ENCODE results near the gene COPS8. TPM values are rescaled to one million over a fixed set of nuclear protein-coding genes. Genes with fewer than 3 reads are reported as not detected.

Gene COPS8
- total RNA-seq, 6 experiments from 2014 or later = 86.8 to 107 (median 99.8) TPM

DNA sequence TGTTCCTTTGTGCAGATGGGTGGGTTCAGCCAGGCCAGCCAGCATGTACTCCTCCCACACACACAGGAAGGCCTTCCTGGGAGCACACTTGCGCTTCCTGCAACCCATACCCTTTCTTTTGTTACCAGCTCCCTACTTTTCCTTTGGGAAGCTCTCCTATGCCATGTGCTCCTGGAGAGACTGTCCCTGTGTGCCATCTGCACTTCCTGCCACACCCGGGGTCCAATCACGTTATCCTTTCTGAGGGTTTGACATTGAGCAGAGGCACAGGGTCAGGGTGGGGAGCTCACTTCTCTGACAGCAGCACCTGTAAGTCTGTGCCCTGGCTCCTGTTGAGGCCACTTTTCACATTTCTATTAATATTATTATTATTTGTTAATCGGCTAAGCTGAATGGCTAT is 62.9 kb downstream of the COPS8 start:
- H3K27ac Mint-ChIP-seq = no peak overlapping the region
- H3K27me3 Mint-ChIP-seq (ENCODE audit: insufficient read depth) = peaks cover 2% of the 10 kb centered on the region; the same call in 1 of the 2 replicates
- peaks cover 22% of the 10 kb centered on the region for H3K36me3 Mint-ChIP-seq (ENCODE audit: low read depth)
- TF ChIP-seq, protein P1, sequence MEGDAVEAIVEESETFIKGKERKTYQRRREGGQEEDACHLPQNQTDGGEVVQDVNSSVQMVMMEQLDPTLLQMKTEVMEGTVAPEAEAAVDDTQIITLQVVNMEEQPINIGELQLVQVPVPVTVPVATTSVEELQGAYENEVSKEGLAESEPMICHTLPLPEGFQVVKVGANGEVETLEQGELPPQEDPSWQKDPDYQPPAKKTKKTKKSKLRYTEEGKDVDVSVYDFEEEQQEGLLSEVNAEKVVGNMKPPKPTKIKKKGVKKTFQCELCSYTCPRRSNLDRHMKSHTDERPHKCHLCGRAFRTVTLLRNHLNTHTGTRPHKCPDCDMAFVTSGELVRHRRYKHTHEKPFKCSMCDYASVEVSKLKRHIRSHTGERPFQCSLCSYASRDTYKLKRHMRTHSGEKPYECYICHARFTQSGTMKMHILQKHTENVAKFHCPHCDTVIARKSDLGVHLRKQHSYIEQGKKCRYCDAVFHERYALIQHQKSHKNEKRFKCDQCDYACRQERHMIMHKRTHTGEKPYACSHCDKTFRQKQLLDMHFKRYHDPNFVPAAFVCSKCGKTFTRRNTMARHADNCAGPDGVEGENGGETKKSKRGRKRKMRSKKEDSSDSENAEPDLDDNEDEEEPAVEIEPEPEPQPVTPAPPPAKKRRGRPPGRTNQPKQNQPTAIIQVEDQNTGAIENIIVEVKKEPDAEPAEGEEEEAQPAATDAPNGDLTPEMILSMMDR (IDR thresholded peaks at IDR 0.05) = no peak
- H3K4me1 Mint-ChIP-seq (ENCODE audit: low read depth) = peaks cover 18% of the 10 kb centered on the region
- H3K4me3 Mint-ChIP-seq = no peak overlapping the region
- H3K9me3 Mint-ChIP-seq = peaks cover 26% of the 10 kb centered on the region
- DNase-seq = no peak

DNA sequence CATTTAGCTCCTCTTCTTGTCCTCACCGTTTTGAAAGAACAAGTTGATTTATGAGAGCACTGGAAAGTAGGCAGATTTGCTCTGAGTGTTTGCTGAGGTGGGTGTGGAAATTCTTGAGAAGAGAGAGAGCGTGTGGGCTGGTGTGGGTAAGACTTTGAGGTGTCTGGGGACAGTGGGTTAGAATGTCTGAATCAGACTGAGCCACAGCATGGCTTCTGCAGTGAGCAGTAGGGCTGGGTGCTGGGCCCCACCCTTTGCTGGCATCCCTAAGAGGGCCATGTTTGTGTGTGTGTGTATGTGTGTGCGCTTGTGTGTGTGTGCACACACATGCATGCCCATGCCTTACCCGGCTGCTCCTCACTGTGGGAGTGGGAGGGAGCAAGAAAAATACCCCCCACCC is 63.7 kb downstream of the COPS8 start:
- H3K27ac Mint-ChIP-seq = peak overlapping the region; percentile 34
- peak; percentile 48 for DNase-seq
- peaks cover 2% of the 10 kb centered on the region; the same call in 1 of the 2 replicates for H3K27me3 Mint-ChIP-seq (ENCODE audit: insufficient read depth)
- peaks cover 22% of the 10 kb centered on the region for H3K36me3 Mint-ChIP-seq (ENCODE audit: low read depth)
- H3K4me3 Mint-ChIP-seq = no peak overlapping the region
- TF ChIP-seq, protein P1 (IDR thresholded peaks at IDR 0.05) = no peak
- H3K9me3 Mint-ChIP-seq = peaks cover 26% of the 10 kb centered on the region
- H3K4me1 Mint-ChIP-seq (ENCODE audit: low read depth) = peaks cover 12% of the 10 kb centered on the region

Data from HFFc6 (cell line).